Mesodermal cell (in vitro differentiated cells): ENCODE measurements around the gene SPOCK1.

Experiments
- H3K27ac ChIP-seq: 2 replicates; pipeline ENCODE4 v1.7.0; 2013; ENCODE audit warnings: mild to moderate bottlenecking, low read depth, low read length, moderate library complexity; ENCODE audit not compliant: severe bottlenecking
- H3K36me3 ChIP-seq: 2 replicates; pipeline ENCODE4 v1.7.1; 2013; ENCODE audit warnings: mild to moderate bottlenecking, low read length, moderate library complexity; ENCODE audit not compliant: control insufficient read depth, insufficient read depth
- H3K4me1 ChIP-seq: one replicate; pipeline ENCODE4 v1.7.1; 2013; ENCODE audit warnings: mild to moderate bottlenecking, low read length; ENCODE audit not compliant: insufficient read depth, control insufficient read depth, poor library complexity, severe bottlenecking
- H3K4me3 ChIP-seq: 2 replicates; pipeline ENCODE4 v1.7.0; 2013; ENCODE audit warnings: low read length, control low read depth, mild to moderate bottlenecking; ENCODE audit not compliant: insufficient read depth, poor library complexity, severe bottlenecking; ENCODE audit errors: extremely low read depth
- H3K9me3 ChIP-seq: 2 replicates; pipeline ENCODE4 v1.7.1; 2013; ENCODE audit warnings: mild to moderate bottlenecking, low read length, moderate library complexity; ENCODE audit not compliant: control insufficient read depth
- WGBS, 2 experiments: methylation state at CpG; one replicate each; pipeline ENCODE4 v1.1.5; 2013; ENCODE audit warnings: missing lambda C conversion rate in 2 of 2; ENCODE audit not compliant: insufficient coverage in 2 of 2; 5-methylcytosine and 5-hydroxymethylcytosine counted together

The SPOCK1 gene

GRCh38 chr5:137315109-137315508 lies 184.0 kb downstream of the SPOCK1 start:
- 90 to 100% methylated on average over 1 to 2 of the region's 2 CpGs for WGBS, 2 experiments

GRCh38 chr5:137313526-137314175 lies 185.5 kb downstream of the SPOCK1 start:
- Histone ChIP-seq H3K4me3 (no peak overlapping the region), H3K4me1 (peaks cover 34% of the 10 kb centered on the region), H3K36me3 (no peaks in the 10 kb centered on the region), H3K27ac (no peak overlapping the region), H3K9me3 (no peaks in the 10 kb centered on the region)
- WGBS, 2 experiments, result 67 to 81% methylated on average over 1 to 2 of the region's 2 CpGs

More at GRCh38 chr5:137315109-137315508, 184.0 kb downstream of the SPOCK1 start:
- Histone ChIP-seq H3K4me3 (no peak overlapping the region), H3K27ac (no peak overlapping the region), H3K36me3 (no peaks in the 10 kb centered on the region), H3K9me3 (no peaks in the 10 kb centered on the region), H3K4me1 (peaks cover 28% of the 10 kb centered on the region)

GRCh38 chr5:137312011-137312410 lies 187.1 kb downstream of the SPOCK1 start:
- Histone ChIP-seq H3K4me3 (no peak overlapping the region), H3K36me3 (no peaks in the 10 kb centered on the region), H3K27ac (no peak overlapping the region), H3K4me1 (peaks cover 34% of the 10 kb centered on the region), H3K9me3 (no peaks in the 10 kb centered on the region)
- 100% methylated on average over 1 of the region's 2 CpGs; no CpG with 5 or more reads in 1 of the 2 experiments for WGBS, 2 experiments

- Histone ChIP-seq H3K4me3 (peak overlapping the region; percentile 1), H3K36me3 (no peaks in the 10 kb centered on the region), H3K4me1 (peaks cover 27% of the 10 kb centered on the region), H3K27ac (peak overlapping the region; percentile 72), H3K9me3 (no peaks in the 10 kb centered on the region)
- 65 to 69% methylated on average over 2 to 4 of the region's 5 CpGs for WGBS, 2 experiments
Observed at GRCh38 chr5:137310051-137310730, 188.9 kb downstream of the SPOCK1 start.

- WGBS, 2 experiments, result 67 to 78% methylated on average over 1 of the region's 2 CpGs
- Histone ChIP-seq H3K36me3 (no peaks in the 10 kb centered on the region), H3K4me3 (no peak overlapping the region), H3K4me1 (peaks cover 27% of the 10 kb centered on the region), H3K27ac (no peak overlapping the region), H3K9me3 (no peaks in the 10 kb centered on the region)
Observed at GRCh38 chr5:137309290-137309689, 189.8 kb downstream of the SPOCK1 start.

- H3K4me1 ChIP-seq, result peaks cover 27% of the 10 kb centered on the region
- no peaks in the 10 kb centered on the region for H3K9me3 ChIP-seq
- H3K27ac ChIP-seq, result no peak overlapping the region
- H3K36me3 ChIP-seq, result no peaks in the 10 kb centered on the region
- no peak overlapping the region for H3K4me3 ChIP-seq
- 91 to 97% methylated on average over 3 of the region's 3 CpGs for WGBS, 2 experiments
Observed at GRCh38 chr5:137308311-137308710, 190.8 kb downstream of the SPOCK1 start.

- no peak overlapping the region for H3K27ac ChIP-seq
- peaks cover 22% of the 10 kb centered on the region for H3K4me1 ChIP-seq
- no peaks in the 10 kb centered on the region for H3K36me3 ChIP-seq
- 94 to 100% methylated on average over 1 to 2 of the region's 3 CpGs for WGBS, 2 experiments
- H3K4me3 ChIP-seq, result no peak overlapping the region
- no peaks in the 10 kb centered on the region for H3K9me3 ChIP-seq
Observed at GRCh38 chr5:137306903-137307302, 192.2 kb downstream of the SPOCK1 start.

GRCh38 chr5:137305971-137306602 lies 193.0 kb downstream of the SPOCK1 start:
- Histone ChIP-seq H3K9me3 (no peaks in the 10 kb centered on the region), H3K36me3 (no peaks in the 10 kb centered on the region), H3K27ac (no peak overlapping the region), H3K4me3 (no peak overlapping the region), H3K4me1 (peaks cover 16% of the 10 kb centered on the region)
- 94 to 96% methylated on average over 4 to 5 of the region's 8 CpGs for WGBS, 2 experiments

GRCh38 chr5:137304226-137304874 lies 194.8 kb downstream of the SPOCK1 start:
- H3K4me3 ChIP-seq, result no peak overlapping the region
- H3K27ac ChIP-seq, result no peak overlapping the region
- no peaks in the 10 kb centered on the region for H3K9me3 ChIP-seq
- WGBS, 2 experiments, result 78 to 87% methylated on average over 4 of the region's 4 CpGs
- no peaks in the 10 kb centered on the region for H3K36me3 ChIP-seq
- peaks cover 2% of the 10 kb centered on the region for H3K4me1 ChIP-seq

GRCh38 chr5:137303509-137303908 lies 195.6 kb downstream of the SPOCK1 start:
- peaks cover 2% of the 10 kb centered on the region for H3K4me1 ChIP-seq
- 88 to 92% methylated on average over 4 to 5 of the region's 5 CpGs for WGBS, 2 experiments

More at GRCh38 chr5:137303509-137303908, 195.6 kb downstream of the SPOCK1 start:
- H3K27ac ChIP-seq, result no peak overlapping the region
- H3K4me3 ChIP-seq, result no peak overlapping the region
- no peaks in the 10 kb centered on the region for H3K36me3 ChIP-seq
- no peaks in the 10 kb centered on the region for H3K9me3 ChIP-seq
